Fibroblast of lung (primary cell): ENCODE measurements around the gene DCAF12. TPM values are rescaled to one million over a fixed set of nuclear protein-coding genes. Genes with fewer than 3 reads are reported as not detected.

Source experiments
- DNase-seq, 2 donors: peaks; one replicate each; pipeline versions ENCODE4 v3.0.0 to v3.0.0-alpha.2; 2010; ENCODE audit warnings: low read depth in 2 of 2
- H2AFZ ChIP-seq: 2 replicates; pipeline ENCODE4 v1.5.1; 2012; ENCODE audit warnings: low read length, control low read depth, inconsistent platforms
- H3K27ac ChIP-seq: 2 replicates; pipeline ENCODE4 v1.5.1; 2011; ENCODE audit warnings: low read length, control low read depth; ENCODE audit not compliant: insufficient read depth
- H3K27me3 ChIP-seq: 2 replicates; pipeline ENCODE4 v1.5.1; 2011; ENCODE audit warnings: mild to moderate bottlenecking, low read length; ENCODE audit not compliant: control insufficient read depth, insufficient read depth
- H3K36me3 ChIP-seq: 2 replicates; pipeline ENCODE4 v1.5.1; 2011; ENCODE audit warnings: low read length; ENCODE audit not compliant: control insufficient read depth, insufficient read depth
- H3K4me1 ChIP-seq: 2 replicates; pipeline ENCODE4 v1.5.1; 2011; ENCODE audit warnings: low read length; ENCODE audit not compliant: control insufficient read depth, insufficient read depth; ENCODE audit errors: extremely low read depth
- H3K4me2 ChIP-seq: 2 replicates; pipeline ENCODE4 v1.5.1; 2011; ENCODE audit warnings: low read length, control low read depth; ENCODE audit not compliant: insufficient read depth; ENCODE audit errors: extremely low read depth
- H3K4me3 ChIP-seq, 4 experiments: fragments of 200-600 bp in 1 of 4; sonication (generic) in 1 of 4; replicated peaks in 1 of 4; 2 replicates each; pipeline ENCODE4 v1.5.1; 2011 to 2016; ENCODE audit warnings: low read length in 4 of 4, low read depth in 3 of 4, mild to moderate bottlenecking in 3 of 4, control low read depth in 2 of 4, inconsistent platforms in 1 of 4, mixed read lengths in 1 of 4; ENCODE audit not compliant: insufficient read depth in 1 of 4; ENCODE audit errors: control extremely low read depth in 1 of 4
- H3K79me2 ChIP-seq: 2 replicates; pipeline ENCODE4 v1.5.1; 2012; ENCODE audit warnings: mild to moderate bottlenecking, low read length, inconsistent platforms; ENCODE audit not compliant: control insufficient read depth, insufficient read depth
- H3K9ac ChIP-seq: 2 replicates; pipeline ENCODE4 v1.5.1; 2011; ENCODE audit warnings: mild to moderate bottlenecking, low read length, control low read depth; ENCODE audit not compliant: insufficient read depth
- H3K9me3 ChIP-seq: 2 replicates; pipeline ENCODE4 v1.5.1; 2012; ENCODE audit warnings: low read depth, low read length; ENCODE audit not compliant: control insufficient read depth, insufficient read depth
- H4K20me1 ChIP-seq: 2 replicates; pipeline ENCODE4 v1.5.1; 2011; ENCODE audit warnings: low read length; ENCODE audit not compliant: control insufficient read depth, insufficient read depth; ENCODE audit errors: extremely low read depth
- CTCF ChIP-seq, 2 donors: IDR thresholded peaks in 1 of 2; conservative IDR thresholded peaks in 1 of 2; 1 replicate in 1 of 2; 2 replicates in 1 of 2; pipeline ENCODE4 v1.5.1; 2011 to 2012; ENCODE audit warnings: low read length in 2 of 2, control low read depth in 1 of 2, inconsistent platforms in 1 of 2, low read depth in 1 of 2, mild to moderate bottlenecking in 1 of 2
- EZH2 ChIP-seq: IDR thresholded peaks from 2 replicates; pipeline ENCODE4 v1.5.1; 2012; ENCODE audit warnings: low read length, control low read depth, mild to moderate bottlenecking; ENCODE audit errors: missing control alignments
- polyA plus RNA-seq, 2 donors: library from polyadenylated mRNA; depleted of rRNA in 1 of 2; stranded (reverse) in 1 of 2; unstranded in 1 of 2; fragments of >200 nt; gene quantifications; 2 replicates each; pipeline ENCODE4 v1.2.1, GENCODE V29; 2011 to 2012; ENCODE audit warnings: missing spikeins in 1 of 2
- total RNA-seq: library from RNA; depleted of rRNA; stranded (reverse); fragments of >200 nt; gene quantifications from 2 replicates; pipeline ENCODE4 v1.2.1, GENCODE V29; 2014

Gene DCAF12
- total and polyA plus RNA-seq, 2 donors (not counting 1 experiment from before 2014, with no cell fraction given) = 9.7 to 26.3 TPM

- Histone ChIP-seq H3K4me2 (no peak overlapping the region), H3K36me3 (peaks cover 9% of the 10 kb centered on the region), H3K4me1 (no peaks in the 10 kb centered on the region), H3K27ac (no peak overlapping the region), H3K27me3 (no peaks in the 10 kb centered on the region), H3K9me3 (no peaks in the 10 kb centered on the region), H3K4me3 (no peak overlapping the region), H3K79me2 (no peaks in the 10 kb centered on the region), H2AFZ (no peak overlapping the region), H3K9ac (no peak overlapping the region), H4K20me1 (no peaks in the 10 kb centered on the region)
- DNase-seq = no peak
- TF ChIP-seq EZH2 (no peak), CTCF (conservative IDR thresholded peaks at IDR 0.05 in 1 of 2, IDR thresholded peaks at IDR 0.05 in 1 of 2; ENCODE audit: low read depth in 1 of 2, low read length in 2 of 2) (no peak)
Measured at GRCh38 chr9:34087370-34087769, 39.1 kb downstream of the DCAF12 start.

- H3K27ac ChIP-seq = no peak overlapping the region
- no peak overlapping the region for H3K9ac ChIP-seq
Measured at GRCh38 chr9:34086864-34087263, 39.6 kb downstream of the DCAF12 start.

More at GRCh38 chr9:34086864-34087263, 39.6 kb downstream of the DCAF12 start:
- Histone ChIP-seq H3K79me2 (no peaks in the 10 kb centered on the region), H2AFZ (no peak overlapping the region), H4K20me1 (no peaks in the 10 kb centered on the region), H3K4me2 (no peak overlapping the region), H3K4me1 (no peaks in the 10 kb centered on the region), H3K36me3 (peaks cover 8% of the 10 kb centered on the region), H3K9me3 (no peaks in the 10 kb centered on the region), H3K27me3 (no peaks in the 10 kb centered on the region), H3K4me3 (no peak overlapping the region)
- TF ChIP-seq EZH2 (no peak), CTCF (conservative IDR thresholded peaks at IDR 0.05 in 1 of 2, IDR thresholded peaks at IDR 0.05 in 1 of 2; ENCODE audit: low read depth in 1 of 2, low read length in 2 of 2) (no peak)
- no peak for DNase-seq
